GM03348 (cell line): ENCODE measurements around the gene PLXDC1.
"Not testable (repeated sequence)": the region's sequence is repeated elsewhere in the genome, so short reads cannot be mapped to it uniquely, and the experiment has no call there.

Source experiments
- DNase-seq: peaks from one replicate; pipeline ENCODE4 v3.0.0; 2012; ENCODE audit warnings: low spot score

Gene PLXDC1

GRCh38 chr17:39062846-39063680 is 88.4 kb downstream of the PLXDC1 start:
- peak; percentile 51 for DNase-seq

- no peak for DNase-seq
These were observed 92.9 kb downstream of the PLXDC1 start for GRCh38 chr17:39058524-39058923.

- DNase-seq = no peak
These were observed 93.7 kb downstream of the PLXDC1 start for GRCh38 chr17:39057701-39058206.

GRCh38 chr17:39054111-39054645 is 97.3 kb downstream of the PLXDC1 start:
- no peak for DNase-seq

- DNase-seq = not testable (repeated sequence)
These were observed 99.0 kb downstream of the PLXDC1 start for GRCh38 chr17:39052423-39052822.

- no peak for DNase-seq
These were observed 100.3 kb downstream of the PLXDC1 start for GRCh38 chr17:39051001-39051585.

- DNase-seq = no peak
These were observed 105.3 kb downstream of the PLXDC1 start for GRCh38 chr17:39045948-39046679.

- DNase-seq = no peak
These were observed 115.4 kb downstream of the PLXDC1 start for GRCh38 chr17:39036009-39036408.

- not testable (repeated sequence) for DNase-seq
These were observed 115.9 kb downstream of the PLXDC1 start for GRCh38 chr17:39035578-39035977.

- no peak for DNase-seq
These were observed 122.7 kb downstream of the PLXDC1 start for GRCh38 chr17:39028690-39029089.

GRCh38 chr17:39027455-39028035 is 123.9 kb downstream of the PLXDC1 start:
- DNase-seq = no peak

GRCh38 chr17:39026980-39027451 is 124.4 kb downstream of the PLXDC1 start:
- DNase-seq = peak; percentile 67

GRCh38 chr17:39026346-39026745 is 125.1 kb downstream of the PLXDC1 start:
- not testable (repeated sequence) for DNase-seq

- DNase-seq = no peak
These were observed 128.5 kb downstream of the PLXDC1 start for GRCh38 chr17:39022924-39023323.

- DNase-seq = not testable (repeated sequence)
These were observed 131.4 kb downstream of the PLXDC1 start for GRCh38 chr17:39020037-39020436.

GRCh38 chr17:39018267-39019134 is 132.9 kb downstream of the PLXDC1 start:
- no peak for DNase-seq

GRCh38 chr17:39016193-39017153 is 135.0 kb downstream of the PLXDC1 start:
- no peak for DNase-seq

GRCh38 chr17:39015546-39015935 is 135.9 kb downstream of the PLXDC1 start:
- DNase-seq = no peak

GRCh38 chr17:39014795-39015545 is 136.5 kb downstream of the PLXDC1 start:
- DNase-seq = no peak
